Testis (tissue), 3 donors: ENCODE data around the gene PRSS38. TPM values are rescaled to one million over a fixed set of nuclear protein-coding genes. Genes with fewer than 3 reads are reported as not detected.
A peak's percentile ranks its signal among the peaks of the same experiment; 100 is the strongest.

Experiments used
- DNase-seq: peaks from one replicate; pipeline ENCODE4 v3.0.0-alpha.2; 2019
- H3K27ac ChIP-seq, 2 donors: fragments of 200-600 bp; sonication (generic); one replicate each; pipeline ENCODE4 v1.5.1; 2019
- H3K27me3 ChIP-seq: fragments of 200-600 bp; sonication (generic); one replicate; pipeline ENCODE4 v1.5.1; 2019
- H3K36me3 ChIP-seq: fragments of 200-600 bp; sonication (generic); one replicate; pipeline ENCODE4 v1.5.1; 2017; ENCODE audit warnings: low read depth; ENCODE audit errors: missing control alignments
- H3K4me1 ChIP-seq: fragments of 200-600 bp; sonication (generic); one replicate; pipeline ENCODE4 v1.5.1; 2019
- H3K4me3 ChIP-seq, 2 donors: fragments of 200-600 bp; sonication (generic); one replicate each; pipeline ENCODE4 v1.5.1; 2017 to 2019
- H3K9me3 ChIP-seq: fragments of 200-600 bp; sonication (generic); one replicate; pipeline ENCODE4 v1.5.1; 2017
- POLR2A ChIP-seq: fragments of 450-650 bp; IDR thresholded peaks from one replicate; pipeline ENCODE4 v1.6.1; 2017; ENCODE audit warnings: antibody characterized with exemption, mild to moderate bottlenecking, moderate library complexity
- WGBS, 2 donors: methylation state at CpG; one replicate each; pipeline ENCODE4 v1.1.5; 2018; 5-methylcytosine and 5-hydroxymethylcytosine counted together
- intact Hi-C: fragments of 100-400 bp; cut with DNase I; formaldehyde crosslinking; loops from one replicate; pipeline ENCODE4 v1.15.1; 2023; ENCODE audit warnings: low total_unique reads
- polyA plus RNA-seq: library from polyadenylated mRNA; stranded (reverse); fragments of 350-450 nt; fragmentation: Illumina TruSeq; extraction: RNeasy Lipid Tissue Mini Kit (QIAGEN cat#74804); gene quantifications from one replicate; pipeline ENCODE4 v1.2.3, GENCODE V29; 2014; ENCODE audit warnings: low read depth, low replicate concordance; ENCODE audit not compliant: insufficient read depth
- total RNA-seq, 2 donors: library from RNA; depleted of rRNA; stranded (reverse); fragments of >200 nt; gene quantifications; one replicate each; pipeline ENCODE4 v1.2.3, GENCODE V29; 2016
- TF ChIP-seq, protein P1 (sequence below), 3 experiments: fragments of 450-650 bp in 2 of 3; fragments of 200-600 bp in 1 of 3; sonication (generic) in 1 of 3; IDR thresholded peaks; one replicate each; pipeline ENCODE4 v1.5.1; 2016 to 2019; ENCODE audit warnings: antibody characterized with exemption in 3 of 3, mild to moderate bottlenecking in 2 of 3, moderate library complexity in 1 of 3

The PRSS38 gene
- total and polyA plus RNA-seq, 3 donors from 2014 or later = 3.4 to 9.3 (median 5.4) TPM

DNA sequence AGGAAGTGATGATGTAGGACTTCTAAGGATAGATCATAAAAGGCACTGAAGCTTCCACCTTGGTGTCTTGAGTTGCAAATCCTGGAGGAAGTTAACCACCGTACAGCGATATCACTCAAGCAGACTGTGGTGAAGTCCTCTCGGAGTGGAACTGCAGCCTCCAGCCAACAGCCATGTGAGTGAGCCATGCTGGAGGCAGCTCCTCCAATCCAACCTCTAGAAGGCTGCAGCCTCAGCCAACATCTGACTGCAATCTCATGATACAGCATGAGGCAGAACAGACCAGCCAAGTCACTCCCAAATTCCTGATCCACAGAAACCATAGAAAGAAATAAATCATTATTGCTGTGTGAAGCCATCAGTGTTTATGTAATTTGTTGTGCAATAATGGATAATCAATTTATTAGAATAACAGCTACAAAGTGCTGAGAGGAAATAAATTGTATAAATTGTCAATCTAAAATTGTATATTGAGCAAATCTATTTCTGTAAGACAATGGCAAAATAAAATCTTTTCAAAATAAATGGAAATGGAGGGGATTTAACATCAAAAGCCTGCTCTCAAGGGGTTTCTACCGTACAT, 65.0 kb downstream of the PRSS38 start:
- no peaks in the 10 kb centered on the region for H3K9me3 ChIP-seq
- H3K4me1 ChIP-seq = peaks cover 2% of the 10 kb centered on the region
- no peak for DNase-seq
- H3K27me3 ChIP-seq = no peaks in the 10 kb centered on the region
- TF ChIP-seq, protein P1, sequence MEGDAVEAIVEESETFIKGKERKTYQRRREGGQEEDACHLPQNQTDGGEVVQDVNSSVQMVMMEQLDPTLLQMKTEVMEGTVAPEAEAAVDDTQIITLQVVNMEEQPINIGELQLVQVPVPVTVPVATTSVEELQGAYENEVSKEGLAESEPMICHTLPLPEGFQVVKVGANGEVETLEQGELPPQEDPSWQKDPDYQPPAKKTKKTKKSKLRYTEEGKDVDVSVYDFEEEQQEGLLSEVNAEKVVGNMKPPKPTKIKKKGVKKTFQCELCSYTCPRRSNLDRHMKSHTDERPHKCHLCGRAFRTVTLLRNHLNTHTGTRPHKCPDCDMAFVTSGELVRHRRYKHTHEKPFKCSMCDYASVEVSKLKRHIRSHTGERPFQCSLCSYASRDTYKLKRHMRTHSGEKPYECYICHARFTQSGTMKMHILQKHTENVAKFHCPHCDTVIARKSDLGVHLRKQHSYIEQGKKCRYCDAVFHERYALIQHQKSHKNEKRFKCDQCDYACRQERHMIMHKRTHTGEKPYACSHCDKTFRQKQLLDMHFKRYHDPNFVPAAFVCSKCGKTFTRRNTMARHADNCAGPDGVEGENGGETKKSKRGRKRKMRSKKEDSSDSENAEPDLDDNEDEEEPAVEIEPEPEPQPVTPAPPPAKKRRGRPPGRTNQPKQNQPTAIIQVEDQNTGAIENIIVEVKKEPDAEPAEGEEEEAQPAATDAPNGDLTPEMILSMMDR (IDR thresholded peaks at IDR 0.05) = no peak
- TF ChIP-seq POLR2A = no peak
- H3K4me3 ChIP-seq = no peak overlapping the region
- H3K36me3 ChIP-seq = no peaks in the 10 kb centered on the region
- 78 to 83% methylated on average over 4 of the region's 4 CpGs for WGBS, 2 donors
- no peak overlapping the region for H3K27ac ChIP-seq
- intact Hi-C loops = no loop called here

DNA sequence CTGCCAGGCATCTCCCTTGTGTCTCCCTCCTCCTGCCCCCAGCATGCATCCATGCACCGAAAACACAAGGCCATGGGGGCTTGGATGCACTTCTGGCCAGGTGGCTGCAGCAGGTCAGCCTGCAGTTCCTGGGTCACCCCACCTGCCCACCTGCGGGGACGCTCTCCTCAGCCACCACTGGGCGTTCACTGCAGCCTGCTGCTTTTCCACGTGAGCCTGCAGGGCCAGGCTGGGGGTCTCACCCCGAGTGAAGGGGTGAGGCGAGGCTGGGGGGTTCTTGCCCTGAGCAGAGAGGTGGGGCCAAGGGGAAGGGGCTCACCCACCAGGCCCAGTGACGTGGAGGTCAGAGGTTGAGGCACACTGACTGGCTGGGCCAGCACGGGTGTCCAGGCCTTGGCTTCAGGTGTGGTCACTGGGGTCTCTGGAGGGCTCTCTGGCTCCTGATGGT, 67.6 kb downstream of the PRSS38 start:
- no peak for TF ChIP-seq POLR2A
- TF ChIP-seq, protein P1 (IDR thresholded peaks at IDR 0.05) = no peak
- intact Hi-C loops = no loop called here
- Histone ChIP-seq H3K27ac (no peak overlapping the region), H3K4me3 (no peak overlapping the region), H3K4me1 (peaks cover 17% of the 10 kb centered on the region), H3K9me3 (no peaks in the 10 kb centered on the region), H3K36me3 (no peaks in the 10 kb centered on the region), H3K27me3 (no peaks in the 10 kb centered on the region)
- peak; percentile 7 for DNase-seq
- WGBS, 2 donors = 85 to 87% methylated on average over 9 of the region's 9 CpGs

DNA sequence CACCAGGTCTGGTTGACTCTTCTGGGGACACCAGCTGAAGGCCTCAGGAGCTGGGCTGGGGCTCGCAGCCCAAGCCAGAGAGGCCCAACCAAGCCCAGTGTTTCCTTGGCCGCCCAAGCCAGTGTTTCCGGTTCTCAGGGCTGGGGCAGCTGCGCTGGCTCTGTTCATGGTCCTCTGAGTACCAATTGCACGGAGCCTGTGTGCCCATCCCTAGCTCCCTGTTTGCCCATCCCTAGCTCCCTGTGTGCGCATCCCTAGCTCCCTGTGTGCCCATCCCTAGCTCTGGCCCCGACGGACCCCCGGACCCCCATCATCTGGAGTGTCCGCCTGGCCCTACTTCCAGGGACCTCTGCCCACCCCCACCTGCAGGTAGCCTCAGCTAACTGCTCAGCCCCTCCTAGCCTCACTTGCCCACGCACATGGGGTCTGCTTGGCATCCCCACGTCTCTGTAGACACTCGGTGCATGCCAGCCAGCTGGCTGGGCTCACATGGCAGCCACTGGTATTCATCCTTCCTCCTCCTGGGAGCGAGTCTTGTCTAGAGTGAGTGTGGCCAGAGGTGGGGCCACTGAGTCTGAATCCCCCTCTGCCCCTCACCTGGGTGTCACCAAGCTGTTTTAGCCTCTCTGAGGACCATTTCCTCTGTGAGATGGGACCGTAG, 68.3 kb downstream of the PRSS38 start:
- intact Hi-C loops = no loop called here
- H3K4me1 ChIP-seq = peaks cover 17% of the 10 kb centered on the region
- H3K36me3 ChIP-seq = no peaks in the 10 kb centered on the region
- no peak for DNase-seq
- no peaks in the 10 kb centered on the region for H3K9me3 ChIP-seq
- no peak overlapping the region for H3K27ac ChIP-seq
- H3K27me3 ChIP-seq = no peaks in the 10 kb centered on the region
- H3K4me3 ChIP-seq = no peak overlapping the region
- TF ChIP-seq, protein P1 (IDR thresholded peaks at IDR 0.05) = no peak
- TF ChIP-seq POLR2A = no peak
- 88 to 92% methylated on average over 12 to 15 of the region's 15 CpGs for WGBS, 2 donors

GRCh38 chr1:227884370-227885134, 69.1 kb downstream of the PRSS38 start:
- H3K9me3 ChIP-seq = no peaks in the 10 kb centered on the region
- H3K27me3 ChIP-seq = no peaks in the 10 kb centered on the region
- no peak overlapping the region for H3K4me3 ChIP-seq
- intact Hi-C loops = loop anchor here (5.0 kb wide), 1 partner anchor 63 kb away; the partner anchor contains the start of gene WNT9A
- H3K27ac ChIP-seq = no peak overlapping the region
- WGBS, 2 donors = 93 to 95% methylated on average over 9 to 15 of the region's 15 CpGs
- H3K4me1 ChIP-seq = peaks cover 17% of the 10 kb centered on the region
- TF ChIP-seq, protein P1 (IDR thresholded peaks at IDR 0.05) = no peak
- TF ChIP-seq POLR2A = no peak
- H3K36me3 ChIP-seq = no peaks in the 10 kb centered on the region
- no peak for DNase-seq
